Nephron progenitor cell (in vitro differentiated cells): ENCODE measurements around the gene PLB1.

Experiments used
- DNase-seq: peaks from one replicate; pipeline ENCODE4 v3.0.0; 2021
- H3K27ac Mint-ChIP-seq: 2 replicates; pipeline ENCODE4 v1.8.0; 2021; ENCODE audit warnings: mild to moderate bottlenecking, moderate library complexity, mixed read lengths
- H3K27me3 Mint-ChIP-seq: 2 replicates; pipeline ENCODE4 v1.8.0; 2021; ENCODE audit warnings: mild to moderate bottlenecking, low read depth, mixed read lengths; ENCODE audit not compliant: poor library complexity
- H3K36me3 Mint-ChIP-seq: 2 replicates; pipeline ENCODE4 v1.8.0; 2021; ENCODE audit warnings: low read depth, mixed read lengths
- H3K4me1 Mint-ChIP-seq: 2 replicates; pipeline ENCODE4 v1.8.0; 2021; ENCODE audit warnings: mixed read lengths
- H3K4me3 Mint-ChIP-seq: 2 replicates; pipeline ENCODE4 v1.8.0; 2021; ENCODE audit warnings: mild to moderate bottlenecking, moderate library complexity, mixed read lengths
- H3K9me3 Mint-ChIP-seq: 2 replicates; pipeline ENCODE4 v1.8.0; 2021; ENCODE audit warnings: mild to moderate bottlenecking, moderate library complexity, mixed read lengths
- TF ChIP-seq, protein P1 (sequence below): fragments of 200-600 bp; sonication (generic); IDR thresholded peaks from 2 replicates; pipeline ENCODE4 v1.5.0; 2021; ENCODE audit warnings: antibody characterized with exemption

PLB1 gene

DNA sequence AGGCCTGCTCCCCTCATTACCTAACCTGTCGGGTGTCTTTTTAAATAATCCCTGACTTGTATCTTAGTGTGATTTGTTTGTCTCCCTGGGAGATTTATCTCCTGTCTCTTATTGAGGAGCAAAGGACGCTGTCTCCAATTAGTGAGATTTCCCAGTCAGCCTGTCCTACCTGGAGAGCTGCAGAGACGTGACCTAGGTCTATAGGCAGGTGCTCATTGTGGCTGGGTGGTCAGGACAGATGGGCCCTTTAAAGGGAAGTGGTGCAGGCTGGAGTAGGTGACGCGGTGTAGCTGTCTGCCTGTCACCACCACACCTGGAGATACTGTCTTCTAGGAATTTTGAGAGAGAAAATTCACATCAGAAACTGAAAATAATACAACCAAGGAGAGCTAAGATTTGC is 28.0 kb downstream of the PLB1 start:
- peak overlapping the region; percentile 2 for H3K4me3 Mint-ChIP-seq
- no peaks in the 10 kb centered on the region for H3K9me3 Mint-ChIP-seq
- no peaks in the 10 kb centered on the region for H3K36me3 Mint-ChIP-seq
- H3K4me1 Mint-ChIP-seq, result peaks cover 44% of the 10 kb centered on the region
- peaks cover 22% of the 10 kb centered on the region for H3K27me3 Mint-ChIP-seq
- H3K27ac Mint-ChIP-seq, result peak overlapping the region; percentile 14
- DNase-seq, result no peak
- TF ChIP-seq, protein P1, sequence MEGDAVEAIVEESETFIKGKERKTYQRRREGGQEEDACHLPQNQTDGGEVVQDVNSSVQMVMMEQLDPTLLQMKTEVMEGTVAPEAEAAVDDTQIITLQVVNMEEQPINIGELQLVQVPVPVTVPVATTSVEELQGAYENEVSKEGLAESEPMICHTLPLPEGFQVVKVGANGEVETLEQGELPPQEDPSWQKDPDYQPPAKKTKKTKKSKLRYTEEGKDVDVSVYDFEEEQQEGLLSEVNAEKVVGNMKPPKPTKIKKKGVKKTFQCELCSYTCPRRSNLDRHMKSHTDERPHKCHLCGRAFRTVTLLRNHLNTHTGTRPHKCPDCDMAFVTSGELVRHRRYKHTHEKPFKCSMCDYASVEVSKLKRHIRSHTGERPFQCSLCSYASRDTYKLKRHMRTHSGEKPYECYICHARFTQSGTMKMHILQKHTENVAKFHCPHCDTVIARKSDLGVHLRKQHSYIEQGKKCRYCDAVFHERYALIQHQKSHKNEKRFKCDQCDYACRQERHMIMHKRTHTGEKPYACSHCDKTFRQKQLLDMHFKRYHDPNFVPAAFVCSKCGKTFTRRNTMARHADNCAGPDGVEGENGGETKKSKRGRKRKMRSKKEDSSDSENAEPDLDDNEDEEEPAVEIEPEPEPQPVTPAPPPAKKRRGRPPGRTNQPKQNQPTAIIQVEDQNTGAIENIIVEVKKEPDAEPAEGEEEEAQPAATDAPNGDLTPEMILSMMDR, result no peak

GRCh38 chr2:28525481-28525880 is 29.6 kb downstream of the PLB1 start:
- H3K27me3 Mint-ChIP-seq, result peaks cover 22% of the 10 kb centered on the region
- TF ChIP-seq, protein P1, result no peak
- DNase-seq, result no peak
- peaks cover 44% of the 10 kb centered on the region for H3K4me1 Mint-ChIP-seq
- H3K9me3 Mint-ChIP-seq, result no peaks in the 10 kb centered on the region
- H3K36me3 Mint-ChIP-seq, result no peaks in the 10 kb centered on the region
- no peak overlapping the region for H3K4me3 Mint-ChIP-seq
- H3K27ac Mint-ChIP-seq, result no peak overlapping the region

GRCh38 chr2:28526527-28527132 is 30.8 kb downstream of the PLB1 start:
- no peaks in the 10 kb centered on the region for H3K9me3 Mint-ChIP-seq
- H3K27me3 Mint-ChIP-seq, result peaks cover 20% of the 10 kb centered on the region
- no peak overlapping the region for H3K4me3 Mint-ChIP-seq
- H3K4me1 Mint-ChIP-seq, result peaks cover 36% of the 10 kb centered on the region
- no peaks in the 10 kb centered on the region for H3K36me3 Mint-ChIP-seq
- TF ChIP-seq, protein P1, result no peak
- no peak overlapping the region for H3K27ac Mint-ChIP-seq
- DNase-seq, result no peak

DNA sequence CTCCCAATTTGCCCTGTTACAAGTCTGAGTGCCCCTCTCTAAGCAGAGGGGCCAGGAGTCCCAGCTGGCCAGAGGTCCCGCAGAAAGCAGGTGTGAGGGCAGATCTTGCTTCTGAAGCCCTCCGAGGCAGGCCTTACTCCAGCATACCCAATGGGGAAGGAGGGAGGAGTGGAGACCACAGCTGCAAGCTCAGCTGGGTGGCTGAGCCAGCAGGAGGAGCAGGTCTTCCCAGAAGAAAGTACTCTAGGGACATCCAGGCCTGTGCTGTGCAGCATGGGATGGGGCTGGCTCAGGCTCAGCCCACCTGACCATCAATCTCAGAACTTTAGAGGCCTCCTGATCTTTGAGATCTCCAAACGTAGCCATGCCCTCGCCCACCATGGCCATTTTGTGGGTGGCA is 31.3 kb downstream of the PLB1 start:
- Mint-ChIP-seq H3K4me1 (peaks cover 31% of the 10 kb centered on the region), H3K36me3 (no peaks in the 10 kb centered on the region), H3K27ac (peak overlapping the region; percentile 69), H3K27me3 (peaks cover 19% of the 10 kb centered on the region), H3K9me3 (no peaks in the 10 kb centered on the region), H3K4me3 (no peak overlapping the region)
- no peak for DNase-seq
- TF ChIP-seq, protein P1, result no peak

GRCh38 chr2:28528206-28528605 is 32.3 kb downstream of the PLB1 start:
- H3K4me3 Mint-ChIP-seq, result no peak overlapping the region
- H3K36me3 Mint-ChIP-seq, result no peaks in the 10 kb centered on the region
- peaks cover 26% of the 10 kb centered on the region for H3K27me3 Mint-ChIP-seq
- peaks cover 20% of the 10 kb centered on the region for H3K4me1 Mint-ChIP-seq
- DNase-seq, result no peak
- H3K27ac Mint-ChIP-seq, result no peak overlapping the region
- TF ChIP-seq, protein P1, result no peak
- H3K9me3 Mint-ChIP-seq, result no peaks in the 10 kb centered on the region

DNA sequence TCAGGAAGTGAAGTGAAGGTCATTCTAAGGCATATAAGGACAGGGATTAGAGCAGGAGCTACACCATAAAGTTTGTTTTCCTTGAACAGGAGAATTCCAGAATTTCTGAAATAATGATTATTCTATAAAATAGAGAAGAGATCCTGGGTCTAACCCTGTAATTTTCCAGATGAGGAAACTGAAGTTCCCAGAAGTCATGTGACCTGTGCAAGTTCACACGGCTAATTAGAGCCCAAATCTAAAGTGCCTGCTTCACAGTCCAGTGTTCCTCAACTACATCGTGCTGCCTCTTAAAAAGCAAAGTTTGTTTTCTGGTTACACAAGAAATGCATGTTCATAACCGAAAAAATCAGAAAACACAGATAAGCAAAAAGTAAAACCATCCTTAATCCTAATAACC is 34.9 kb downstream of the PLB1 start:
- no peaks in the 10 kb centered on the region for H3K9me3 Mint-ChIP-seq
- H3K27ac Mint-ChIP-seq, result peak overlapping the region; percentile 31
- no peak overlapping the region for H3K4me3 Mint-ChIP-seq
- TF ChIP-seq, protein P1, result no peak
- no peak for DNase-seq
- H3K36me3 Mint-ChIP-seq, result no peaks in the 10 kb centered on the region
- peaks cover 11% of the 10 kb centered on the region for H3K4me1 Mint-ChIP-seq
- H3K27me3 Mint-ChIP-seq, result peaks cover 17% of the 10 kb centered on the region
